OCI-LY7 (cell line): ENCODE results near the gene QKI. TPM values are rescaled to one million over a fixed set of nuclear protein-coding genes. Genes with fewer than 3 reads are reported as not detected.

Source experiments
- BruUV-seq: library from RNA; stranded (reverse); fragments of 400-500 nt; replicated peaks from 2 replicates; lab custom pipeline; 2021; lab: Mats Ljungman, UMichigan
- CTCF ChIA-PET: fragments of 300-600 bp; sonication (Branson Sonifier 250); formaldehyde crosslinking; loops from one replicate; lab custom pipeline; 2022; ENCODE audit warnings: antibody characterized with exemption; ENCODE audit not compliant: unreplicated experiment; lab: Charles Lee
- POLR2A ChIA-PET: fragments of 300-600 bp; sonication (Branson Sonifier 250); formaldehyde crosslinking; loops from one replicate; lab custom pipeline; 2022; ENCODE audit warnings: antibody characterized with exemption; lab: Charles Lee
- DNase-seq: peaks from one replicate; pipeline ENCODE4 v3.0.0-alpha.2; 2015; ENCODE audit warnings: low spot score
- H2AFZ ChIP-seq: fragments of 200-600 bp; sonication (generic), shearing (Covaris generic); 2 replicates; pipeline ENCODE4 v1.6.1; 2014; ENCODE audit warnings: mild to moderate bottlenecking, antibody characterized with exemption, low read length, moderate library complexity
- H3K27ac ChIP-seq: fragments of 200-600 bp; sonication (generic); 2 replicates; pipeline ENCODE4 v1.5.1; 2014; ENCODE audit warnings: mixed run types, low read depth, mild to moderate bottlenecking, moderate library complexity, low read length, inconsistent platforms; ENCODE audit not compliant: poor library complexity, severe bottlenecking
- H3K36me3 ChIP-seq: fragments of 200-600 bp; sonication (generic); 2 replicates; pipeline ENCODE4 v1.6.1; 2014; ENCODE audit warnings: mild to moderate bottlenecking, antibody characterized with exemption, low read length, moderate library complexity, mixed read lengths; ENCODE audit not compliant: insufficient read depth
- H3K4me1 ChIP-seq: fragments of 200-600 bp; sonication (generic); 2 replicates; pipeline ENCODE4 v1.5.1; 2014; ENCODE audit warnings: mild to moderate bottlenecking, low read length; ENCODE audit not compliant: insufficient read depth, poor library complexity, severe bottlenecking
- H3K4me2 ChIP-seq: fragments of 200-600 bp; sonication (generic); 2 replicates; pipeline ENCODE4 v1.6.1; 2014; ENCODE audit warnings: mild to moderate bottlenecking, low read length
- H3K4me3 ChIP-seq: fragments of 200-600 bp; sonication (generic); 2 replicates; pipeline ENCODE4 v1.5.1; 2014; ENCODE audit warnings: mild to moderate bottlenecking, low read depth, low read length; ENCODE audit not compliant: poor library complexity, severe bottlenecking
- H3K79me2 ChIP-seq: fragments of 200-600 bp; sonication (generic); 2 replicates; pipeline ENCODE4 v1.6.1; 2016; ENCODE audit warnings: low read depth, mild to moderate bottlenecking, low read length, moderate library complexity, mixed read lengths; ENCODE audit not compliant: insufficient read depth
- H3K9me2 ChIP-seq: fragments of 200-600 bp; sonication (generic); 2 replicates; pipeline ENCODE4 v1.6.1; 2016; ENCODE audit warnings: mild to moderate bottlenecking, low read length, mixed read lengths; ENCODE audit not compliant: insufficient read depth
- H3K9me3 ChIP-seq: fragments of 200-600 bp; sonication (generic); 2 replicates; pipeline ENCODE4 v1.6.1; 2014; ENCODE audit warnings: mild to moderate bottlenecking, mixed run types, low read length, mixed read lengths
- H4K20me1 ChIP-seq: fragments of 200-600 bp; sonication (generic); 2 replicates; pipeline ENCODE4 v1.6.1; 2014; ENCODE audit warnings: mild to moderate bottlenecking, antibody characterized with exemption, low read length, moderate library complexity, mixed read lengths; ENCODE audit not compliant: insufficient read depth
- CTCF ChIP-seq: fragments of 200-600 bp; sonication (generic); conservative IDR thresholded peaks from 2 replicates; pipeline ENCODE4 v1.5.1; 2014; ENCODE audit warnings: mild to moderate bottlenecking, antibody characterized with exemption, low read length, moderate library complexity, mixed read lengths
- EZH2phosphoT487 ChIP-seq: fragments of 200-600 bp; sonication (generic); IDR thresholded peaks from 2 replicates; pipeline ENCODE4 v1.6.1; 2018; ENCODE audit warnings: low read depth, borderline replicate concordance, mild to moderate bottlenecking, mixed run types, antibody characterized with exemption, low read length, moderate library complexity, mixed read lengths
- intact Hi-C: fragments of 100-400 bp; cut with micrococcal nuclease; formaldehyde crosslinking; loops from one replicate; pipeline ENCODE4 v1.10.0; 2022; ENCODE audit not compliant: unreplicated experiment
- total RNA-seq, 2 experiments: library from RNA; depleted of rRNA in 1 of 2; stranded (reverse); fragments of >200 nt in 1 of 2; shearing (Covaris generic) in 1 of 2; gene quantifications; 2 replicates each; pipeline ENCODE4 v1.2.3, GENCODE V29; 2014 to 2022

Gene QKI
- total RNA-seq, 2 experiments from 2014 or later: 55.4 to 74.5 TPM

GRCh38 chr6:163525926-163526325, 111.4 kb downstream of the QKI start:
- H3K9me2 ChIP-seq: no peaks in the 10 kb centered on the region
- H3K4me1 ChIP-seq: no peaks in the 10 kb centered on the region
- H3K4me3 ChIP-seq: no peak overlapping the region
- no TSS peak for BruUV-seq
- intact Hi-C loops: no loop called here
- no peaks in the 10 kb centered on the region for H3K79me2 ChIP-seq
- TF ChIP-seq CTCF: no peak
- TF ChIP-seq EZH2phosphoT487: no peak
- no peaks in the 10 kb centered on the region for H3K9me3 ChIP-seq
- H2AFZ ChIP-seq: no peak overlapping the region
- no peak for DNase-seq
- ChIA-PET CTCF (no interaction called here), POLR2A (interaction anchor here (0.6 to 0.9 kb wide), 2 partner anchors 27 to 92 kb away, joined by 3 to 5 read pairs; no protein-coding TSS in a partner anchor)
- H3K4me2 ChIP-seq: no peak overlapping the region
- no peak overlapping the region for H3K27ac ChIP-seq
- H3K36me3 ChIP-seq: no peaks in the 10 kb centered on the region
- peaks cover 22% of the 10 kb centered on the region for H4K20me1 ChIP-seq

- H2AFZ ChIP-seq: no peak overlapping the region
- no peak for DNase-seq
- no peaks in the 10 kb centered on the region for H3K9me2 ChIP-seq
- H3K4me1 ChIP-seq: no peaks in the 10 kb centered on the region
- H3K4me2 ChIP-seq: no peak overlapping the region
- intact Hi-C loops: no loop called here
- no peak overlapping the region for H3K4me3 ChIP-seq
- peaks cover 22% of the 10 kb centered on the region for H4K20me1 ChIP-seq
- H3K36me3 ChIP-seq: no peaks in the 10 kb centered on the region
- no TSS peak for BruUV-seq
- ChIA-PET CTCF (no interaction called here), POLR2A (interaction anchor here (0.6 to 0.9 kb wide), 2 partner anchors 27 to 92 kb away, joined by 3 to 5 read pairs; no protein-coding TSS in a partner anchor)
- H3K9me3 ChIP-seq: no peaks in the 10 kb centered on the region
- no peak for TF ChIP-seq CTCF
- TF ChIP-seq EZH2phosphoT487: no peak
- H3K27ac ChIP-seq: no peak overlapping the region
- no peaks in the 10 kb centered on the region for H3K79me2 ChIP-seq
Observed at GRCh38 chr6:163526346-163526745, 111.8 kb downstream of the QKI start.

GRCh38 chr6:163527291-163527690, 112.8 kb downstream of the QKI start:
- no peak for TF ChIP-seq CTCF
- TF ChIP-seq EZH2phosphoT487: no peak
- Histone ChIP-seq H3K9me2 (no peaks in the 10 kb centered on the region), H3K4me2 (no peak overlapping the region), H3K4me3 (no peak overlapping the region), H4K20me1 (peaks cover 22% of the 10 kb centered on the region), H3K27ac (no peak overlapping the region), H2AFZ (no peak overlapping the region), H3K36me3 (no peaks in the 10 kb centered on the region), H3K9me3 (no peaks in the 10 kb centered on the region), H3K79me2 (no peaks in the 10 kb centered on the region), H3K4me1 (no peaks in the 10 kb centered on the region)
- ChIA-PET CTCF (no interaction called here), POLR2A (interaction anchor here (0.7 to 1.4 kb wide), 4 partner anchors 18 to 331 kb away, joined by 3 to 4 read pairs (median 3); no protein-coding TSS in a partner anchor)
- intact Hi-C loops: no loop called here
- DNase-seq: no peak
- BruUV-seq: no TSS peak
